Measurements from ENCODE around the gene ERCC6L.
A peak's percentile ranks its signal among the peaks of the same experiment; 100 is the strongest.

The ERCC6L gene

GRCh38 chrX:72169008-72169728, 69.7 kb downstream of the ERCC6L start:
- H3K27me3 ChIP-seq (ENCODE audit: control insufficient read depth in 1 of 2, insufficient read depth in 1 of 2, low read length in 2 of 2), result peaks cover 0 to 35% of the 10 kb centered on the region in 2 experiments
- H2AFZ ChIP-seq (ENCODE audit: low read depth, low read length), result no peak overlapping the region
- H3K23ac ChIP-seq (ENCODE audit: low read length in 2 of 2), result no peak overlapping the region
- H4K8ac ChIP-seq (ENCODE audit: low read length), result no peak overlapping the region
- no peaks in the 10 kb centered on the region for H3K79me1 ChIP-seq (replicated peaks; ENCODE audit: low read length, poor library complexity, severe bottlenecking)
- no peak overlapping the region for H3K18ac ChIP-seq (ENCODE audit: low read depth in 1 of 2, low read length in 2 of 2)
- H3K36me3 ChIP-seq (ENCODE audit: control insufficient read depth in 1 of 2, insufficient read depth in 2 of 2, low read depth in 1 of 2, low read length in 2 of 2), result no peaks in the 10 kb centered on the region
- no peak overlapping the region for H2BK120ac ChIP-seq (ENCODE audit: low read depth, low read length)
- H2AK5ac ChIP-seq (ENCODE audit: low read length, severe bottlenecking), result no peak overlapping the region
- H3K9ac ChIP-seq (ENCODE audit: low read length), result no peak overlapping the region
- no peak overlapping the region for H2BK15ac ChIP-seq (ENCODE audit: low read depth, poor library complexity, severe bottlenecking)
- no peak overlapping the region for H3K4me2 ChIP-seq (ENCODE audit: low read length, poor library complexity, severe bottlenecking)
- H3K4ac ChIP-seq (ENCODE audit: low read depth in 1 of 2, low read length in 2 of 2), result no peak overlapping the region
- H2BK12ac ChIP-seq (ENCODE audit: low read length in 2 of 2), result no peak overlapping the region
- WGBS, result 100% methylated on average over 1 of the region's 6 CpGs
- no peak overlapping the region for H4K91ac ChIP-seq (ENCODE audit: low read length)
- no peak for DNase-seq
- no peaks in the 10 kb centered on the region for H3K4me1 ChIP-seq (ENCODE audit: control insufficient read depth, insufficient read depth, low read depth, low read length)
- no peak overlapping the region for H2BK5ac ChIP-seq (ENCODE audit: low read depth, low read length, poor library complexity, severe bottlenecking)
- H3K27ac ChIP-seq (ENCODE audit: low read length, poor library complexity, severe bottlenecking), result no peak overlapping the region
- no peaks in the 10 kb centered on the region for H3K9me3 ChIP-seq (ENCODE audit: control insufficient read depth, low read length)
- H3K14ac ChIP-seq (ENCODE audit: low read length in 2 of 2), result no peak overlapping the region
- H3K4me3 ChIP-seq (ENCODE audit: insufficient read depth in 1 of 2, low read depth in 1 of 2, low read length in 2 of 2), result peak overlapping the region in 1 of 2 experiments; percentile 33

- Histone ChIP-seq H3K14ac (ENCODE audit: low read length in 2 of 2) (no peak overlapping the region), H2AK5ac (ENCODE audit: low read length, severe bottlenecking) (no peak overlapping the region), H3K18ac (ENCODE audit: low read depth in 1 of 2, low read length in 2 of 2) (no peak overlapping the region), H3K36me3 (ENCODE audit: control insufficient read depth in 1 of 2, insufficient read depth in 2 of 2, low read depth in 1 of 2, low read length in 2 of 2) (no peaks in the 10 kb centered on the region), H3K9ac (ENCODE audit: low read length) (no peak overlapping the region), H2AFZ (ENCODE audit: low read depth, low read length) (no peak overlapping the region), H3K27me3 (ENCODE audit: control insufficient read depth in 1 of 2, insufficient read depth in 1 of 2, low read length in 2 of 2) (peaks cover 0 to 40% of the 10 kb centered on the region in 2 experiments), H3K9me3 (ENCODE audit: control insufficient read depth, low read length) (no peaks in the 10 kb centered on the region), H2BK5ac (ENCODE audit: low read depth, low read length, poor library complexity, severe bottlenecking) (no peak overlapping the region), H4K91ac (ENCODE audit: low read length) (no peak overlapping the region), H3K27ac (ENCODE audit: low read length, poor library complexity, severe bottlenecking) (no peak overlapping the region), H2BK120ac (ENCODE audit: low read depth, low read length) (no peak overlapping the region), H3K4me3 (ENCODE audit: insufficient read depth in 1 of 2, low read depth in 1 of 2, low read length in 2 of 2) (no peak overlapping the region), H3K4me1 (ENCODE audit: control insufficient read depth, insufficient read depth, low read depth, low read length) (no peaks in the 10 kb centered on the region), H2BK12ac (ENCODE audit: low read length in 2 of 2) (no peak overlapping the region), H3K79me1 (replicated peaks; ENCODE audit: low read length, poor library complexity, severe bottlenecking) (no peaks in the 10 kb centered on the region), H3K23ac (ENCODE audit: low read length in 2 of 2) (no peak overlapping the region), H2BK15ac (ENCODE audit: low read depth, poor library complexity, severe bottlenecking) (no peak overlapping the region), H3K4ac (ENCODE audit: low read depth in 1 of 2, low read length in 2 of 2) (no peak overlapping the region), H3K4me2 (ENCODE audit: low read length, poor library complexity, severe bottlenecking) (no peak overlapping the region), H4K8ac (ENCODE audit: low read length) (no peak overlapping the region)
- DNase-seq, result no peak
- 93% methylated on average over 2 of the region's 4 CpGs for WGBS
These were observed 73.3 kb downstream of the ERCC6L start for GRCh38 chrX:72165551-72165950.

- no peaks in the 10 kb centered on the region for H3K36me3 ChIP-seq (ENCODE audit: control insufficient read depth in 1 of 2, insufficient read depth in 2 of 2, low read depth in 1 of 2, low read length in 2 of 2)
- no peak for DNase-seq
- no peak overlapping the region for H3K9ac ChIP-seq (ENCODE audit: low read length)
- H3K79me1 ChIP-seq (replicated peaks; ENCODE audit: low read length, poor library complexity, severe bottlenecking), result no peaks in the 10 kb centered on the region
- no peak overlapping the region for H3K23ac ChIP-seq (ENCODE audit: low read length in 2 of 2)
- no peak overlapping the region for H2BK12ac ChIP-seq (ENCODE audit: low read length in 2 of 2)
- H2BK120ac ChIP-seq (ENCODE audit: low read depth, low read length), result no peak overlapping the region
- no peak overlapping the region for H2AFZ ChIP-seq (ENCODE audit: low read depth, low read length)
- H2BK5ac ChIP-seq (ENCODE audit: low read depth, low read length, poor library complexity, severe bottlenecking), result no peak overlapping the region
- H3K9me3 ChIP-seq (ENCODE audit: control insufficient read depth, low read length), result peaks cover 16% of the 10 kb centered on the region
- H3K14ac ChIP-seq (ENCODE audit: low read length in 2 of 2), result no peak overlapping the region
- H3K4me3 ChIP-seq (ENCODE audit: insufficient read depth in 1 of 2, low read depth in 1 of 2, low read length in 2 of 2), result no peak overlapping the region
- H3K4ac ChIP-seq (ENCODE audit: low read depth in 1 of 2, low read length in 2 of 2), result no peak overlapping the region
- no peak overlapping the region for H3K4me2 ChIP-seq (ENCODE audit: low read length, poor library complexity, severe bottlenecking)
- no peak overlapping the region for H2BK15ac ChIP-seq (ENCODE audit: low read depth, poor library complexity, severe bottlenecking)
- H3K27ac ChIP-seq (ENCODE audit: low read length, poor library complexity, severe bottlenecking), result no peak overlapping the region
- H3K27me3 ChIP-seq (ENCODE audit: control insufficient read depth in 1 of 2, insufficient read depth in 1 of 2, low read length in 2 of 2), result peaks cover 0 to 57% of the 10 kb centered on the region in 2 experiments
- 87% methylated on average over 10 of the region's 10 CpGs for WGBS
- no peak overlapping the region for H4K8ac ChIP-seq (ENCODE audit: low read length)
- no peaks in the 10 kb centered on the region for H3K4me1 ChIP-seq (ENCODE audit: control insufficient read depth, insufficient read depth, low read depth, low read length)
- H2AK5ac ChIP-seq (ENCODE audit: low read length, severe bottlenecking), result no peak overlapping the region
- H4K91ac ChIP-seq (ENCODE audit: low read length), result no peak overlapping the region
- no peak overlapping the region for H3K18ac ChIP-seq (ENCODE audit: low read depth in 1 of 2, low read length in 2 of 2)
These were observed 79.1 kb downstream of the ERCC6L start for GRCh38 chrX:72159769-72160168.

- H2BK5ac ChIP-seq (ENCODE audit: low read depth, low read length, poor library complexity, severe bottlenecking), result no peak overlapping the region
- no peak overlapping the region for H4K8ac ChIP-seq (ENCODE audit: low read length)
- peaks cover 16% of the 10 kb centered on the region for H3K9me3 ChIP-seq (ENCODE audit: control insufficient read depth, low read length)
- no peak overlapping the region for H3K4me3 ChIP-seq (ENCODE audit: insufficient read depth in 1 of 2, low read depth in 1 of 2, low read length in 2 of 2)
- no peaks in the 10 kb centered on the region for H3K36me3 ChIP-seq (ENCODE audit: control insufficient read depth in 1 of 2, insufficient read depth in 2 of 2, low read depth in 1 of 2, low read length in 2 of 2)
- WGBS, result 95% methylated on average over 3 of the region's 3 CpGs
- no peak for DNase-seq
- H3K9ac ChIP-seq (ENCODE audit: low read length), result no peak overlapping the region
- H2BK15ac ChIP-seq (ENCODE audit: low read depth, poor library complexity, severe bottlenecking), result no peak overlapping the region
- no peak overlapping the region for H3K4ac ChIP-seq (ENCODE audit: low read depth in 1 of 2, low read length in 2 of 2)
- H3K27me3 ChIP-seq (ENCODE audit: control insufficient read depth in 1 of 2, insufficient read depth in 1 of 2, low read length in 2 of 2), result peaks cover 0 to 56% of the 10 kb centered on the region in 2 experiments
- H2AFZ ChIP-seq (ENCODE audit: low read depth, low read length), result no peak overlapping the region
- no peak overlapping the region for H3K14ac ChIP-seq (ENCODE audit: low read length in 2 of 2)
- no peak overlapping the region for H3K4me2 ChIP-seq (ENCODE audit: low read length, poor library complexity, severe bottlenecking)
- H4K91ac ChIP-seq (ENCODE audit: low read length), result no peak overlapping the region
- H3K27ac ChIP-seq (ENCODE audit: low read length, poor library complexity, severe bottlenecking), result no peak overlapping the region
- no peak overlapping the region for H2AK5ac ChIP-seq (ENCODE audit: low read length, severe bottlenecking)
- no peak overlapping the region for H3K18ac ChIP-seq (ENCODE audit: low read depth in 1 of 2, low read length in 2 of 2)
- no peak overlapping the region for H3K23ac ChIP-seq (ENCODE audit: low read length in 2 of 2)
- H2BK120ac ChIP-seq (ENCODE audit: low read depth, low read length), result no peak overlapping the region
- H2BK12ac ChIP-seq (ENCODE audit: low read length in 2 of 2), result no peak overlapping the region
- no peaks in the 10 kb centered on the region for H3K4me1 ChIP-seq (ENCODE audit: control insufficient read depth, insufficient read depth, low read depth, low read length)
- no peaks in the 10 kb centered on the region for H3K79me1 ChIP-seq (replicated peaks; ENCODE audit: low read length, poor library complexity, severe bottlenecking)
These were observed 80.1 kb downstream of the ERCC6L start for GRCh38 chrX:72158773-72159172.
